CD4-positive, alpha-beta T cell (primary cell): ENCODE measurements around the gene NKAIN4. TPM values are rescaled to one million over a fixed set of nuclear protein-coding genes. Genes with fewer than 3 reads are reported as not detected.

ENCODE experiments used
- ATAC-seq: fragments of 200-7000 bp; cut with Tn5 transposase; one replicate; pipeline ENCODE4 v1.10.0; 2022; ENCODE audit warnings: mild to moderate bottlenecking; ENCODE audit not compliant: poor library complexity
- CTCF ChIA-PET: fragments of 350-600 bp; sonication (Branson Sonifier 250); formaldehyde crosslinking; loops from one replicate; lab custom pipeline; 2021; ENCODE audit warnings: antibody characterized with exemption, inconsistent platforms; lab: Charles Lee
- POLR2A ChIA-PET: fragments of 350-600 bp; sonication (Branson Sonifier 250); formaldehyde crosslinking; loops from one replicate; lab custom pipeline; 2021; ENCODE audit warnings: antibody characterized with exemption, inconsistent platforms; lab: Charles Lee
- DNase-seq, 14 experiments: peaks; one replicate each; pipeline ENCODE4 v3.0.0-alpha.2; 2013 to 2020; ENCODE audit warnings: mixed read lengths in 2 of 14
- H3K27ac ChIP-seq, 2 donors: one replicate each; pipeline versions ENCODE4 v1.5.1 to v1.7.0; 2013; ENCODE audit warnings: low read length in 2 of 2, low read depth in 1 of 2, mild to moderate bottlenecking in 1 of 2
- H3K27me3 ChIP-seq, 2 experiments: 1 replicate in 1 of 2; 2 replicates in 1 of 2; pipeline versions ENCODE4 v1.6.1 to v1.7.0; 2013; ENCODE audit warnings: low read length in 2 of 2, control low read depth in 1 of 2, mild to moderate bottlenecking in 1 of 2, moderate library complexity in 1 of 2; ENCODE audit not compliant: insufficient read depth in 2 of 2, control insufficient read depth in 1 of 2
- H3K36me3 ChIP-seq: one replicate; pipeline ENCODE4 v1.6.1; 2013; ENCODE audit warnings: low read length, control low read depth; ENCODE audit not compliant: insufficient read depth
- H3K4me1 ChIP-seq: one replicate; pipeline ENCODE4 v1.6.1; 2013; ENCODE audit warnings: low read length, control low read depth; ENCODE audit not compliant: insufficient read depth
- H3K4me3 ChIP-seq: one replicate; pipeline ENCODE4 v1.5.1; 2013; ENCODE audit warnings: mild to moderate bottlenecking, low read length, moderate library complexity
- H3K9me3 ChIP-seq, 2 experiments: 1 replicate in 1 of 2; 2 replicates in 1 of 2; pipeline versions ENCODE4 v1.6.1 to v1.7.0; 2013; ENCODE audit warnings: low read length in 2 of 2, mild to moderate bottlenecking in 2 of 2, control low read depth in 1 of 2, moderate library complexity in 1 of 2; ENCODE audit not compliant: control insufficient read depth in 1 of 2, insufficient read depth in 1 of 2
- H3K27ac Mint-ChIP-seq: one replicate; pipeline ENCODE4 v1.8.0; 2020; ENCODE audit warnings: mixed read lengths
- H3K27me3 Mint-ChIP-seq: one replicate; pipeline ENCODE4 v1.8.0; 2021; ENCODE audit warnings: mixed read lengths
- H3K36me3 Mint-ChIP-seq: one replicate; pipeline ENCODE4 v1.8.0; 2021; ENCODE audit warnings: low read depth, mixed read lengths
- H3K4me1 Mint-ChIP-seq: one replicate; pipeline ENCODE4 v1.8.0; 2021; ENCODE audit warnings: low read depth, mixed read lengths
- H3K4me3 Mint-ChIP-seq: one replicate; pipeline ENCODE4 v1.8.0; 2020; ENCODE audit warnings: mild to moderate bottlenecking, mixed read lengths
- H3K9me3 Mint-ChIP-seq: one replicate; pipeline ENCODE4 v1.8.0; 2020; ENCODE audit warnings: mixed read lengths
- intact Hi-C, 2 experiments: fragments of 100-400 bp; cut with DNase I in 1 of 2; cut with micrococcal nuclease in 1 of 2; formaldehyde crosslinking; loops; one replicate each; pipeline versions ENCODE4 v1.15.1 to v1.9.0; 2023 to 2025; cut with DNase I, micrococcal nuclease
- total RNA-seq, 174 experiments: library from RNA in 2 of 174; stranded (reverse) in 2 of 174; gene quantifications; one replicate each; pipeline ENCODE4 v1.2.3 and lab custom pipeline; 2021 to 2026
- TF ChIP-seq, protein P1 (sequence below): fragments of 200-600 bp; IDR thresholded peaks from one replicate; pipeline ENCODE4 v1.8.0; 2022; ENCODE audit warnings: antibody characterized with exemption, mild to moderate bottlenecking

The NKAIN4 gene
- total RNA-seq, 2 experiments from 2014 or later = not detected

DNA sequence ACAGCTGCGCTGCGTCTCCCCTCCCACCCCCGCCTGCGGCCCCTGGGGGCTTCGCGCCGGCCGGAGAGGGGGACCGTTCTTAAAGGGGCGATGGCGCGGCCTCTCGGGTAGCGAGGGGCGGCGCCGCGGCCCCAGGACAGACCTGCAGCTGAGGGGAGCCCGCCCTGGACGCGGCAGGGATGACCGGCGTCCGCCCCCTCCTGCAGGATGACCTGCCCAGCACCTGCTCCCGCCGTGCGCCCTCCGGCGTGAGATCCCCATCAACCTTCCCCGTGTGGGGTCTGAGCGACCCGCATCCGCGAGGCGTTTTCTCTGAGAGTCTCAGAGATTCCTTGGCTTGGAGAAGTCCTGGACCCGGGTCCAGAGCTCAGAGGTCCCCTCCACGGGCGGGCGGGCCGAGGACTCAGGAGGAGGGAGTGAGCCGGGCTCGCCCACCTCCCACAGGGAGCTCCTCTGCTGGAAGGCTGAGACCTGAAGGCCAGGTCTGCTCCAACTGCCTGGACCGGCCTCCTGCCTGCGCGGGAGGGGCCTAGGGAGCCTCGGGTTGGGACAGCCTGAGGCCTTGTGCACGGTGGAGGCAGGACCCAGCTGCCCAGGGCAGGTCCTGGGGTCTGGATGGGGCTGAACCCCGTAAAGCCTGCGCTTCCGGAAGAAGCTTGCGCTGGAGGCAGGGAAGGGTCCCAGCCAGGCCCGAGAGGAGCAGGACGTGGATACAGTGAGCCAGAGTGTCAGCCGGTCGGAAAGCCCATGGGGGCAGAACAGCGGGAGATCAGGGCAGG is 532 bp upstream of the NKAIN4 start:
- Mint-ChIP-seq H3K4me1 (peaks cover 6% of the 10 kb centered on the region), H3K9me3 (no peaks in the 10 kb centered on the region), H3K27ac (no peak overlapping the region), H3K36me3 (no peaks in the 10 kb centered on the region), H3K4me3 (no peak overlapping the region), H3K27me3 (peaks cover 69% of the 10 kb centered on the region)
- Histone ChIP-seq H3K9me3 (peaks cover 0 to 8% of the 10 kb centered on the region in 2 experiments), H3K4me3 (no peak overlapping the region), H3K27ac (no peak overlapping the region), H3K4me1 (peaks cover 9% of the 10 kb centered on the region), H3K27me3 (peaks cover 40 to 43% of the 10 kb centered on the region in 2 experiments), H3K36me3 (no peaks in the 10 kb centered on the region)
- POLR2A ChIA-PET = no interaction called here
- no peak for DNase-seq
- ATAC-seq = no peak
- CTCF ChIA-PET = no interaction called here
- intact Hi-C loops = no loop called here
- TF ChIP-seq, protein P1, sequence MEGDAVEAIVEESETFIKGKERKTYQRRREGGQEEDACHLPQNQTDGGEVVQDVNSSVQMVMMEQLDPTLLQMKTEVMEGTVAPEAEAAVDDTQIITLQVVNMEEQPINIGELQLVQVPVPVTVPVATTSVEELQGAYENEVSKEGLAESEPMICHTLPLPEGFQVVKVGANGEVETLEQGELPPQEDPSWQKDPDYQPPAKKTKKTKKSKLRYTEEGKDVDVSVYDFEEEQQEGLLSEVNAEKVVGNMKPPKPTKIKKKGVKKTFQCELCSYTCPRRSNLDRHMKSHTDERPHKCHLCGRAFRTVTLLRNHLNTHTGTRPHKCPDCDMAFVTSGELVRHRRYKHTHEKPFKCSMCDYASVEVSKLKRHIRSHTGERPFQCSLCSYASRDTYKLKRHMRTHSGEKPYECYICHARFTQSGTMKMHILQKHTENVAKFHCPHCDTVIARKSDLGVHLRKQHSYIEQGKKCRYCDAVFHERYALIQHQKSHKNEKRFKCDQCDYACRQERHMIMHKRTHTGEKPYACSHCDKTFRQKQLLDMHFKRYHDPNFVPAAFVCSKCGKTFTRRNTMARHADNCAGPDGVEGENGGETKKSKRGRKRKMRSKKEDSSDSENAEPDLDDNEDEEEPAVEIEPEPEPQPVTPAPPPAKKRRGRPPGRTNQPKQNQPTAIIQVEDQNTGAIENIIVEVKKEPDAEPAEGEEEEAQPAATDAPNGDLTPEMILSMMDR = no peak

DNA sequence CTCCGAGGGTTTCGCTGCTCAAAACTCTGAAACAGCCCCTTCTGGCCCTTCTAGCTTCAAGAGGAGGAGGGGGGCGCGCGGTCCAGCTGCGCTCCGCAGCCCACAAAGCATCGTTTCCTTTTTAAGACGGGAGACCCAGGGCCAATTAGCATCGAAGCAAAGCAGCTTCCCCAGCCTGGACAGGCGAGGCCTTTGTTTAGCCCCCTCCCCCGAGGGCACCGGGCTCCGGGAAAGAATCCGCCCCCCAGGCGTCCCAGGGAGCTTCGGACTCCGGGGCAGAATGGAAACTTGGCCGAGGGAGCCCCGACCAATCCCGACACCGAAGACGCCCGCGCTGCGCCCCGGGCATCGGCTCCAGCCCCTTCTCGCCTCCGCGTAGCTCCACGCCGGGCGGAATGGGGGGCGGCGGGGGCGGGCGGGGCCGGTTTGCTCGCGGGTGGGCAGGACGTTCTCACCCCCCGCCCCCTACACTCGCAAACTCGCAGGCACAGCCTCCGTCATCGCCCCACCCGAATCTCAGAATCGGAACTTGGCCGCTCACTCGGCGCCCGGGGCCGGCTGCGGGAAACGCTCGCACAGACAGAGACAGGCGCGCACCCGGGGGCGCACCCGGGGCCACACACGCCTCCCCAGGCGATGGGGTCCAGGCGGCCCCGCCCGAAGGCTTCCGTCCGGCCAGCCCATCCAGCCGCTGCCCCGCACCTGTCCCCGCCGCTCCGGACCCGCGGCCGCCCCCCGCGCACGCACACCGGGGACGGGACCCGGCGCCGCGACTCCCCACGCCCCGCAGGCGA is 628 bp downstream of the NKAIN4 start:
- no peak for DNase-seq
- H3K9me3 ChIP-seq = peaks cover 0 to 8% of the 10 kb centered on the region in 2 experiments
- CTCF ChIA-PET = no interaction called here
- peak; percentile 37 for ATAC-seq
- POLR2A ChIA-PET = no interaction called here
- Mint-ChIP-seq H3K9me3 (no peaks in the 10 kb centered on the region), H3K4me3 (no peak overlapping the region), H3K36me3 (no peaks in the 10 kb centered on the region), H3K4me1 (peaks cover 6% of the 10 kb centered on the region), H3K27me3 (peaks cover 70% of the 10 kb centered on the region), H3K27ac (no peak overlapping the region)
- H3K36me3 ChIP-seq = no peaks in the 10 kb centered on the region
- H3K4me1 ChIP-seq = peaks cover 9% of the 10 kb centered on the region
- TF ChIP-seq, protein P1 = no peak
- intact Hi-C loops = no loop called here
- H3K27ac ChIP-seq = no peak overlapping the region
- H3K4me3 ChIP-seq = peak overlapping the region; percentile 12
- H3K27me3 ChIP-seq = peaks cover 42 to 44% of the 10 kb centered on the region in 2 experiments

DNA sequence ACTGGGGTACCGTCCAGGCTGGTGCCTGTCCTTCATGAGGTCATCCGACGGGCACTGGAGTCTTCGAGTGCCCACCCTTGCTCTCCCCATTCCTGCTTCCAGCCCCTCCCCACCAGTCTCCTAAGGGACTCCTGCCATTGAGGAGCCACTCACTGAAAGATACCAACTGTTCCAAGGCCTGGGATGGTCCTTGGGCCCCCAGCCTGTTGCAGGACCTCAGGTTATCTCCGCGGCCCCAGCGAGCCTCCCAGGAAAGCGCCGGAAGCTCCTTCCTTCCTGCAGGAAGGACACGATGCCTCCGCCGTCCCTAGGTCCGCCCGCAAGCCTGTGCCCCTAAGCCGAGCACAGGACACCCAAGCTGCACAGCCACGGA is 1.2 kb downstream of the NKAIN4 start:
- intact Hi-C loops = no loop called here
- Histone ChIP-seq H3K4me1 (peaks cover 9% of the 10 kb centered on the region), H3K27ac (no peak overlapping the region), H3K36me3 (no peaks in the 10 kb centered on the region), H3K4me3 (no peak overlapping the region), H3K9me3 (peaks cover 0 to 8% of the 10 kb centered on the region in 2 experiments), H3K27me3 (peaks cover 41 to 49% of the 10 kb centered on the region in 2 experiments)
- Mint-ChIP-seq H3K27me3 (peaks cover 71% of the 10 kb centered on the region), H3K9me3 (no peaks in the 10 kb centered on the region), H3K27ac (no peak overlapping the region), H3K36me3 (no peaks in the 10 kb centered on the region), H3K4me1 (peaks cover 6% of the 10 kb centered on the region), H3K4me3 (peak overlapping the region; percentile 51)
- TF ChIP-seq, protein P1 = no peak
- no peak for DNase-seq
- CTCF ChIA-PET = no interaction called here
- POLR2A ChIA-PET = no interaction called here
- ATAC-seq = no peak
